Hematopoietic multipotent progenitor cell treated with erythropoietin and hydrocortisone succinate and interleukin-3 and kit ligand, for 15 days (in vitro differentiated cells): Measurements from ENCODE around the gene SEC14L6.
"Not testable (repeated sequence)": the region's sequence is repeated elsewhere in the genome, so short reads cannot be mapped to it uniquely, and the experiment has no call there.

ENCODE experiments used
- DNase-seq: peaks from one replicate; pipeline ENCODE4 v3.0.0-alpha.2; 2015; ENCODE audit warnings: low spot score

SEC14L6 gene

GRCh38 chr22:30566125-30566524, 19.6 kb upstream of the SEC14L6 start:
- no peak for DNase-seq

- DNase-seq = no peak
Measured at GRCh38 chr22:30565341-30565740, 18.8 kb upstream of the SEC14L6 start.

- no peak for DNase-seq
Measured at GRCh38 chr22:30564761-30565119, 18.2 kb upstream of the SEC14L6 start.

GRCh38 chr22:30564045-30564760, 17.7 kb upstream of the SEC14L6 start:
- DNase-seq = peak; percentile 46

GRCh38 chr22:30562366-30562765, 15.8 kb upstream of the SEC14L6 start:
- DNase-seq = peak; percentile 78

- DNase-seq = peak; percentile 51
Measured at GRCh38 chr22:30561402-30562189, 15.1 kb upstream of the SEC14L6 start.

GRCh38 chr22:30560643-30561202, 14.2 kb upstream of the SEC14L6 start:
- peak; percentile 65 for DNase-seq

- DNase-seq = no peak
Measured at GRCh38 chr22:30559889-30560288, 13.3 kb upstream of the SEC14L6 start.

- no peak for DNase-seq
Measured at GRCh38 chr22:30557243-30557642, 10.7 kb upstream of the SEC14L6 start.

- DNase-seq = peak; percentile 38
Measured at GRCh38 chr22:30556388-30556787, 9.8 kb upstream of the SEC14L6 start.

- DNase-seq = no peak
Measured at GRCh38 chr22:30555282-30556210, 9.0 kb upstream of the SEC14L6 start.

GRCh38 chr22:30553971-30554370, 7.4 kb upstream of the SEC14L6 start:
- DNase-seq = no peak

- no peak for DNase-seq
Measured at GRCh38 chr22:30552719-30553118, 6.2 kb upstream of the SEC14L6 start.

GRCh38 chr22:30551813-30552212, 5.3 kb upstream of the SEC14L6 start:
- DNase-seq = not testable (repeated sequence)

GRCh38 chr22:30547188-30547587, 647 bp upstream of the SEC14L6 start:
- DNase-seq = no peak

GRCh38 chr22:30542811-30543188, 3.7 kb downstream of the SEC14L6 start:
- no peak for DNase-seq

- DNase-seq = no peak
Measured at GRCh38 chr22:30541961-30542810, 4.4 kb downstream of the SEC14L6 start.

- not testable (repeated sequence) for DNase-seq
Measured at GRCh38 chr22:30541511-30541910, 5.0 kb downstream of the SEC14L6 start.

GRCh38 chr22:30539368-30539767, 7.2 kb downstream of the SEC14L6 start:
- DNase-seq = no peak

GRCh38 chr22:30538280-30538679, 8.3 kb downstream of the SEC14L6 start:
- no peak for DNase-seq

GRCh38 chr22:30537083-30537731, 9.3 kb downstream of the SEC14L6 start:
- no peak for DNase-seq
